Activated CD4-positive, alpha-beta T cell treated with anti-CD3 and anti-CD28 coated beads, Interleukin-2, amount 10 ng/mL, durations not matched to agents 7 days and 5 days (primary cell): ENCODE data around the gene CEP128. TPM values are rescaled to one million over a fixed set of nuclear protein-coding genes. Genes with fewer than 3 reads are reported as not detected.

Source experiments
- CTCF ChIA-PET: fragments of 350-600 bp; sonication (Branson Sonifier 250); formaldehyde crosslinking; loops from one replicate; lab custom pipeline; 2021; ENCODE audit warnings: antibody characterized with exemption; lab: Charles Lee
- POLR2A ChIA-PET: fragments of 350-600 bp; sonication (Branson Sonifier 250); formaldehyde crosslinking; loops from one replicate; lab custom pipeline; 2021; ENCODE audit warnings: antibody characterized with exemption; lab: Charles Lee
- DNase-seq: peaks from one replicate; pipeline ENCODE4 v3.0.0-alpha.2; 2020
- H3K27ac Mint-ChIP-seq: one replicate; pipeline ENCODE4 v1.8.0; 2021; ENCODE audit warnings: mild to moderate bottlenecking, moderate library complexity, mixed read lengths
- H3K27me3 Mint-ChIP-seq: one replicate; pipeline ENCODE4 v1.8.0; 2021; ENCODE audit warnings: mixed read lengths
- H3K36me3 Mint-ChIP-seq: one replicate; pipeline ENCODE4 v1.8.0; 2021; ENCODE audit warnings: low read depth, mixed read lengths
- H3K4me1 Mint-ChIP-seq: one replicate; pipeline ENCODE4 v1.8.0; 2021; ENCODE audit warnings: mixed read lengths
- H3K4me3 Mint-ChIP-seq: one replicate; pipeline ENCODE4 v1.8.0; 2021; ENCODE audit warnings: mild to moderate bottlenecking, moderate library complexity, mixed read lengths
- H3K9me3 Mint-ChIP-seq: one replicate; pipeline ENCODE4 v1.8.0; 2021; ENCODE audit warnings: mixed read lengths
- total RNA-seq, 2 experiments: library from RNA; stranded (reverse); gene quantifications; one replicate each; pipeline ENCODE4 v1.2.3, GENCODE V29; 2021

CEP128 gene
- total RNA-seq, 2 experiments from 2014 or later, result 27.4 to 35.8 TPM

- Mint-ChIP-seq H3K4me1 (no peaks in the 10 kb centered on the region), H3K36me3 (peaks cover 20% of the 10 kb centered on the region), H3K27me3 (no peaks in the 10 kb centered on the region), H3K4me3 (no peak overlapping the region), H3K27ac (no peak overlapping the region), H3K9me3 (peaks cover 27% of the 10 kb centered on the region)
- no peak for DNase-seq
- ChIA-PET CTCF (no interaction called here), POLR2A (no interaction called here)
Observed at GRCh38 chr14:80679273-80679672, 262.3 kb downstream of the CEP128 start.

GRCh38 chr14:80678436-80678835, 263.1 kb downstream of the CEP128 start:
- Mint-ChIP-seq H3K27me3 (no peaks in the 10 kb centered on the region), H3K36me3 (peaks cover 20% of the 10 kb centered on the region), H3K4me3 (no peak overlapping the region), H3K4me1 (no peaks in the 10 kb centered on the region), H3K9me3 (peaks cover 27% of the 10 kb centered on the region), H3K27ac (no peak overlapping the region)
- CTCF ChIA-PET, result no interaction called here
- POLR2A ChIA-PET, result no interaction called here
- no peak for DNase-seq

- Mint-ChIP-seq H3K4me1 (no peaks in the 10 kb centered on the region), H3K27ac (no peak overlapping the region), H3K36me3 (peaks cover 7% of the 10 kb centered on the region), H3K27me3 (no peaks in the 10 kb centered on the region), H3K4me3 (no peak overlapping the region), H3K9me3 (peaks cover 17% of the 10 kb centered on the region)
- ChIA-PET CTCF (interaction anchor here (0.6 kb wide), 1 partner anchor 50 kb away, joined by 5 read pairs; no protein-coding TSS in a partner anchor), POLR2A (no interaction called here)
- DNase-seq, result no peak
Observed at GRCh38 chr14:80669426-80669825, 272.1 kb downstream of the CEP128 start.

GRCh38 chr14:80664576-80664975, 277.0 kb downstream of the CEP128 start:
- H3K27me3 Mint-ChIP-seq, result no peaks in the 10 kb centered on the region
- peaks cover 14% of the 10 kb centered on the region for H3K9me3 Mint-ChIP-seq
- no peak overlapping the region for H3K4me3 Mint-ChIP-seq
- POLR2A ChIA-PET, result no interaction called here
- CTCF ChIA-PET, result interaction anchor here (0.8 kb wide), 1 partner anchor 11 kb away, joined by 3 read pairs; no protein-coding TSS in a partner anchor
- peaks cover 7% of the 10 kb centered on the region for H3K36me3 Mint-ChIP-seq
- no peak for DNase-seq
- H3K4me1 Mint-ChIP-seq, result no peaks in the 10 kb centered on the region
- no peak overlapping the region for H3K27ac Mint-ChIP-seq

GRCh38 chr14:80663541-80663940, 278.0 kb downstream of the CEP128 start:
- DNase-seq, result no peak
- Mint-ChIP-seq H3K9me3 (peaks cover 10% of the 10 kb centered on the region), H3K27ac (no peak overlapping the region), H3K4me1 (no peaks in the 10 kb centered on the region), H3K27me3 (no peaks in the 10 kb centered on the region), H3K4me3 (no peak overlapping the region), H3K36me3 (peaks cover 7% of the 10 kb centered on the region)
- ChIA-PET POLR2A (no interaction called here), CTCF (no interaction called here)

GRCh38 chr14:80659783-80660182, 281.8 kb downstream of the CEP128 start:
- Mint-ChIP-seq H3K36me3 (peaks cover 1% of the 10 kb centered on the region), H3K27me3 (no peaks in the 10 kb centered on the region), H3K27ac (no peak overlapping the region), H3K4me3 (no peak overlapping the region), H3K9me3 (no peaks in the 10 kb centered on the region), H3K4me1 (no peaks in the 10 kb centered on the region)
- CTCF ChIA-PET, result no interaction called here
- POLR2A ChIA-PET, result no interaction called here
- no peak for DNase-seq

- Mint-ChIP-seq H3K27me3 (no peaks in the 10 kb centered on the region), H3K9me3 (peaks cover 3% of the 10 kb centered on the region), H3K4me3 (no peak overlapping the region), H3K27ac (no peak overlapping the region), H3K4me1 (no peaks in the 10 kb centered on the region), H3K36me3 (peaks cover 1% of the 10 kb centered on the region)
- POLR2A ChIA-PET, result no interaction called here
- DNase-seq, result no peak
- CTCF ChIA-PET, result no interaction called here
Observed at GRCh38 chr14:80658733-80659132, 282.8 kb downstream of the CEP128 start.

GRCh38 chr14:80658155-80658554, 283.4 kb downstream of the CEP128 start:
- no peak for DNase-seq
- Mint-ChIP-seq H3K27ac (no peak overlapping the region), H3K27me3 (no peaks in the 10 kb centered on the region), H3K36me3 (peaks cover 1% of the 10 kb centered on the region), H3K9me3 (peaks cover 9% of the 10 kb centered on the region), H3K4me1 (no peaks in the 10 kb centered on the region), H3K4me3 (no peak overlapping the region)
- ChIA-PET CTCF (no interaction called here), POLR2A (no interaction called here)

- no peak for DNase-seq
- Mint-ChIP-seq H3K4me3 (no peak overlapping the region), H3K36me3 (peaks cover 1% of the 10 kb centered on the region), H3K4me1 (no peaks in the 10 kb centered on the region), H3K9me3 (peaks cover 17% of the 10 kb centered on the region), H3K27me3 (no peaks in the 10 kb centered on the region), H3K27ac (no peak overlapping the region)
- ChIA-PET CTCF (no interaction called here), POLR2A (no interaction called here)
Observed at GRCh38 chr14:80653956-80654355, 287.6 kb downstream of the CEP128 start.

- CTCF ChIA-PET, result no interaction called here
- Mint-ChIP-seq H3K27ac (no peak overlapping the region), H3K4me1 (no peaks in the 10 kb centered on the region), H3K4me3 (no peak overlapping the region), H3K36me3 (peaks cover 1% of the 10 kb centered on the region), H3K9me3 (no peaks in the 10 kb centered on the region), H3K27me3 (no peaks in the 10 kb centered on the region)
- POLR2A ChIA-PET, result no interaction called here
- no peak for DNase-seq
Observed at GRCh38 chr14:80645667-80646413, 295.7 kb downstream of the CEP128 start.

GRCh38 chr14:80644826-80645225, 296.7 kb downstream of the CEP128 start:
- Mint-ChIP-seq H3K4me1 (no peaks in the 10 kb centered on the region), H3K36me3 (peaks cover 1% of the 10 kb centered on the region), H3K4me3 (no peak overlapping the region), H3K9me3 (no peaks in the 10 kb centered on the region), H3K27ac (no peak overlapping the region), H3K27me3 (no peaks in the 10 kb centered on the region)
- ChIA-PET CTCF (no interaction called here), POLR2A (no interaction called here)
- no peak for DNase-seq

- peaks cover 1% of the 10 kb centered on the region for H3K36me3 Mint-ChIP-seq
- no peak for DNase-seq
- H3K9me3 Mint-ChIP-seq, result no peaks in the 10 kb centered on the region
- POLR2A ChIA-PET, result no interaction called here
- no peak overlapping the region for H3K27ac Mint-ChIP-seq
- CTCF ChIA-PET, result no interaction called here
- H3K4me3 Mint-ChIP-seq, result no peak overlapping the region
- H3K4me1 Mint-ChIP-seq, result no peaks in the 10 kb centered on the region
- H3K27me3 Mint-ChIP-seq, result no peaks in the 10 kb centered on the region
Observed at GRCh38 chr14:80638620-80639515, 302.7 kb downstream of the CEP128 start.
